GM12874 (cell line): Measurements from ENCODE around the gene LCN15.

ENCODE experiments used
- CTCF ChIP-seq: IDR thresholded peaks from 2 replicates; pipeline ENCODE4 v1.5.1; 2011; ENCODE audit warnings: low read depth, mild to moderate bottlenecking, control low read depth, low read length, moderate library complexity; ENCODE audit not compliant: insufficient read depth

LCN15 gene

GRCh38 chr9:136798708-136799078, 34.4 kb upstream of the LCN15 start:
- no peak for TF ChIP-seq CTCF

- no peak for TF ChIP-seq CTCF
Observed at GRCh38 chr9:136796238-136796774, 32.0 kb upstream of the LCN15 start, which contains the start of gene CCDC183. Gene CCDC183, plus strand, starts transcription at chr9:136796338. Its CDS starts 60 bp downstream, at chr9:136796398.

GRCh38 chr9:136795000-136795348, 30.7 kb upstream of the LCN15 start:
- no peak for TF ChIP-seq CTCF

GRCh38 chr9:136794281-136794999, 30.1 kb upstream of the LCN15 start:
- no peak for TF ChIP-seq CTCF

- no peak for TF ChIP-seq CTCF
Observed at GRCh38 chr9:136793086-136793946, 29.0 kb upstream of the LCN15 start.

GRCh38 chr9:136792321-136793085, 28.2 kb upstream of the LCN15 start:
- no peak for TF ChIP-seq CTCF
